HG03196 (cell line): ENCODE results near the gene PFKFB3.
"Not testable (repeated sequence)": the region's sequence is repeated elsewhere in the genome, so short reads cannot be mapped to it uniquely, and the experiment has no call there.

Experiments
- ATAC-seq: cut with Tn5 transposase; IDR thresholded peaks from one replicate; pipeline ENCODE4 v1.9.1; 2021; ENCODE audit not compliant: unreplicated experiment

Gene PFKFB3

GRCh38 chr10:6234371-6234770 lies 31.6 kb downstream of the PFKFB3 start:
- ATAC-seq = no peak

- no peak for ATAC-seq
Measured at GRCh38 chr10:6236349-6237198, 33.8 kb downstream of the PFKFB3 start.

DNA sequence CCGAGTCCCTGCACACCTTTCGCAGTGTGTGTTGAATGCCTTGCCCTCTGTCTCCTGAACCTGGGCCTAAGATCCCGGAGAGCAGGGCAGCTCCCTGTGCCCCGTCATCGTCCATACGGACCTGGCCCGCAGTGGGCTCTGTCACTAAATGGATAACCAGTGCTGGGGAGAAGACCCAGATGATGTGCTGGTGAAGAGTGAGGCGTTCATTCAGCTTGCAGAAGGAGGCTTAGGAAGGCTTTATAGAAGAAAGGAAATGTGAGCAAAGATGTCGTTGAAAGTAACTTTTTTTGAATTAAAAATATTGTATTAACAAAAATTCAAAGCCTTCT lies 34.4 kb downstream of the PFKFB3 start:
- ATAC-seq = no peak

GRCh38 chr10:6238587-6239212 lies 36.0 kb downstream of the PFKFB3 start:
- not testable (repeated sequence) for ATAC-seq

DNA sequence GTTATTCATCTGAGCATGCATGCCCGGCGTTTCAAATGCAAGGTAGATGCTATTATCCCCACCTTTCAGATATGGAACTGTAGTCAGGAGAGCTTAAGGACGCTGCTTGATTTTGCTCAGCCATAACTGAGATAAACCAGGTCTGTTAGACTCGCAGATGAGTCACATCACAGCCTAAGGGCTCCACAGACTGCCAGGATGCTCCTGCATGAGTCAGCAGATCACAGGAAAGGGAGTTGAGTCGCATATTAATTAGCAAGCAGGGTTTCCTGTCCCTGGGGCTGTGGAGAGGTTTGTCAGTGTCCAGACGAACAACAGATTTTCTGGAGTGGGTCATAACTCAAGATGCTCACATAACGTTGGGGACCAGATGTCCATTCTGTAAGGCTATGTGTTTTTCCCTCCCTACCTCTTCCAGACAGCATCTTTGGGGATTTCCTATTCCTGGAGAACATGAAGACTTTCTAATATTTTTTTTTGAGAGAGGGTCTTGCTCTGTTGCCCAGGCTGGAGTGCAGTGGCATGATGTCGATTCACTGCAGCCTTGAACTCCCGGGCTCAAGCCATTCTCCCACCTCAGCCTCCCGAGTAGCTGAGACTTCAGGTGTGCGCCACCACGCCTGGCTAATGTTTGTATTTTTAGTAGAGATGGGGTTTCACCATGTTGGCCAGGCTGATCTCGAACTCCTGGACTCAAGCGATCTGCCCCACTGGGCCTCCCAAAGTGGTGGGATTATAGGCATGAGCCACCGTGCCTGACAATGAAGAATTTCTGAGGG lies 36.7 kb downstream of the PFKFB3 start:
- ATAC-seq = no peak

DNA sequence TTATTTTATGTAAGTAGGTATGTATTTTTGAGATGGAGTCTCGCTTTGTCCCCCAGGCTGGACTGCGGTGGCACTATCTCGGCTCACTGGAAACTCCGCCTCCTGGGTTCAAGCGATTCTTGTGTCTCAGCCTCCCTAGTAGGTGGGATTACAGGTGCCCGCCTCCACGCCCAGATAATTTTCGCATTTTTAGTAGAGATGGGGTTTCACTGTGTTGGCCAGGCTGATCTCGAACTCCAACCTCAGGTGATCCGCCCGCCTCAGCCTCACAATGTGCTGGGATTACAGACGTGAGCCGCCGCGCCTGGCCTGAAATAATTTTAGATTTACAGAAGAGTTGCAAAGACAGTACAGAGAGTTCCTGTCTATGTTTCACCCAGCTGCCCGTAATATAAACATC lies 37.5 kb downstream of the PFKFB3 start:
- ATAC-seq = no peak

DNA sequence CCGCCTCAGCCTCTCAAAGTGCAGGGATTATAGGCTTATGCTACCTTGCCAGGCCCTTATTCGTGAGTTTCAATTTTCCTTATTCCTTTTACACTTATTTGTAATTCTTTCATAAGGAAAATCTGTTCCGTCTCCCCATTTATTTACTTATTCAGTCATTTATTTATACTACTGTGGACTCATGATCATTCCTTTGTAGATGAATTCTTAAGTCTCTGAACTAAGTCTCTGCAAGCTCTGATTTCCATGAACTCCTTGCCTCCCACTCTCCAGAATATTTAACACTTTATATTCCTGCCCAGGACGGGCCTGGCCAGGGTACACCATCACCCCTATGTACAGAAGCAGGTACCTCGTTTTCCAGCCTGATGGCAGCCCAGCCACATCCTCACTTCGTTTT lies 39.4 kb downstream of the PFKFB3 start:
- no peak for ATAC-seq

DNA sequence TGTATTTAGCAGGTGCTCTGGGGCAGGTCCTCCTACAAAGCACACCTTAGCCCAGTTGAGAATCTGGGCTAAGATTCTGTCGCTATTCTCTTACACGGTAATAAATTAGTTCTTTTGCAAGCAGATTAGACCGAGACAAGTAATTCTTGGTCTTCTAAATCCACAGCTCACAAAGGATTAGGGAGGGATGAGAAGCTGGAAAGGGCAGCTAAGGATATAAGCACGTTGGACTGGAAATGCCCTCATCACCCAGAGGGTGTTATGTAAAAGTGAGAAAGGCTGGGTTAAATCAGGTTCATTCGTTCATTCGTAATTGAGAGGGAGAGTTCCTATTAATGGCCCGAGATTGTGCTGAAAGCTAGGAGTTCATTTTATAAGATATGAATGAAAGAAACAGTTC lies 41.8 kb downstream of the PFKFB3 start:
- ATAC-seq = no peak

GRCh38 chr10:6247041-6247712 lies 44.4 kb downstream of the PFKFB3 start:
- no peak for ATAC-seq

DNA sequence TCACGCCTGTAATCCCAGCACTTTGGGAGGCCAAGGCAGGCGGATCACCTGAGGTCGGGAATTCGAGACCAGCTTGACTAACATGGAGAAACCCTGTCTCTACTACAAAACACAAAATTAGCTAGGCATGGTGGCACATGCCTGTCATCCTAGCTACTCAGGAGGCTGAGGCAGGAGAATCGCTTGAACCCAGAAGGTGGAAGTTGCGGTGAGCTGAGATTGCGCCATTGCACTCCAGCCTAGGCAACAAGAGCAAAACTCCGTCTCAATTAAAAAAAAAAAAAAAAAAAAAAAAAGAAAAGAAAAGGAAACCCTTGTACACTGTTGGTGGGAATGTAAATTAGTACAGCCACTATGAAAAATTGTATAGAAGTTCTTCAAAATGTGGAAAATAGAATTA lies 46.2 kb downstream of the PFKFB3 start:
- ATAC-seq = not testable (repeated sequence)

DNA sequence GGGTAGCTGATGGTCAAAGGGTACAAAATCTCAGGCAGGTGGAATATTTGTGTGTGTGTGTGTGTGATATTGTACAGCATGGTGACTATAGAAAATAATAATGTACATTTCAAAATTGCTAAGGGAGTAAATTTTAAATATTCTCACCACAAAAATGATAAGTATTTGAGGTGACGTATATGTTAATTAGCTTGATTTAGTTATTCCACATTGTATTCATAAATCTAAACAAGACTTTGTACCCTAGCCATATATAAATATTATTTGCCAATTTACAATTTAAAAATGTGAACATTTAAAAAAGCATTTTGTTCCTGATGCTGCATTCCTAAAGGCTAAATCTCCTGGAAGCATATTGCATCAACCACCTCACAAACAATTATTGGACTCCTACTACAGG lies 47.0 kb downstream of the PFKFB3 start:
- ATAC-seq = no peak

- no peak for ATAC-seq
Measured at GRCh38 chr10:6250745-6251144, 48.0 kb downstream of the PFKFB3 start.

DNA sequence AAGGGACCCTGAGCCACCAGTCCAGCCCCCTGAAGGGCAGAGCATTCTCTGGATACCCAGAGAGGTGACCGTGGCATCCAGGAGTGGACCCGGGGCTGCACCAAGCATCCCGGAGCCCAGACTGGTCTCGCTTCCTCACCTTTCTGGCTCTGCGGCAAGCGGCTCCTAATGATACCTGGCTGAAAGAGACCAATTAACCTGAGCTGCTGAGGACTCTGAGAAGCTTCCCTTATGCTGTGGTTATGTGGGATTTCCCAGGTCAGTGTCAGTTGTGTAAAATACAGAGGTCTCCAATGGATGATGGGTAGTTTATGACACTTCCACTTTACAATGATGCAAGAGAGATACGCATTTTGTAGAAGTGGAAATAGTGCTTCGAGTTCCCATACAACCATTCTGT lies 51.5 kb downstream of the PFKFB3 start:
- ATAC-seq = no peak

DNA sequence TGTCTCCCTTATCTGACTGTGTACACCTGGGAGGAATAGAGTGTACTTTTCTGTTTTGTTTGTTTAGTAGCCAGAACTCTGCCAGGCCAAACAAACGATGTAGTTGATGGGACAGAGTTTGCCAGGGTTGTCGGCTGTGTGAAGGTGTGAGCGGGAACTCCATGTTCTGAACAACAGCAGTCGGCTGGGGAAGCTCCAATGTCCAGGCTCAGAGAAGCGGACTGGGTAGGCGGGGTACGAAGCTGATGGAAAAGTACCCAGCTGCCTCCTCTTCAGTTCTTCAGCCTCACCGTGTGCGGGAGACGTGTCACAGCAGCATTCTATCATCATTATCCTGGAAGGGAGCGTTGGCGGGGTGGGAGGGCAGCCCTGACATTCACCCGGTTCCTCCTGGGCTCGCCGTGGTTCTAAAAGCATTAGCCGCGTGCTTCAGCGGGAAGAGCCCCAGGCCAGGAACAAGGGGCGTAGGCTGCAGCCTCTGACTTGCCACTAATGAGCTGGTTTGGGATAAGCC lies 52.9 kb downstream of the PFKFB3 start:
- ATAC-seq = no peak

DNA sequence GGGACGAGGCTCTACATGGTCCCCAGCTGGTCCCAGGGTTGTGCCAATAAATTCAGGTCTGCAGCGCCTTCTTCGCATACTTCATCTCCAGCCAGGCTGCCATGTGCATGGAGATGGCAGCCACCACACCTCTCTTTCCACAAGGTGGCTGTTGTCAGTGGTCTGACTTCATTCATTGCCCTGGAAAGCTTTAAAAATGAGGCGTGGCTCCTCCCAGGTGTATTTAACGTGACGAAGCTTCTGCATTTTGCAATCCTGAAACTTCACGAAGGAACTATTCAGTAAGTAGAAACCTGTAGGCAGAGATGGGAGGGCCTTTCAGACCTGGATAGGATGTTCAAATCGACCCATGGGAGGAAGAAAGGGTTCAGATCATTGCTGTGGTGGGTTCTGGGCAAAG lies 53.7 kb downstream of the PFKFB3 start:
- ATAC-seq = no peak

DNA sequence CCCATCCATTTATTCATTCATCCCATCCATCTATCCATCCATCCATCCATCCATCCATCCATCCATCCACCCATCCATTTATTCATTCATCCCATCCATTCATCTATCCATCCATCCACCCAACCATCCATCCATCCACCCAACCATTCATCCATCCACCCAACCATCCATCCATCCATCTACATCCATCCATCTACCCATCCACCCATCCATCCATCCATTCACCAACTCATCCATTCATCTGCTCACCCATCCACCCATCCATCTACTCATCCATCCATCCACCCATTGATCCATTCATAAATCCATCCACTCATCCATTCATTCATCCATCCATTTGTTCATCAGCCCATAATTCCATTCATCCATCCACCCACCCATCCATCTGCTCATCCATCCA lies 56.4 kb downstream of the PFKFB3 start:
- ATAC-seq = no peak

- ATAC-seq = no peak
Measured at GRCh38 chr10:6260843-6261242, 58.1 kb downstream of the PFKFB3 start.

DNA sequence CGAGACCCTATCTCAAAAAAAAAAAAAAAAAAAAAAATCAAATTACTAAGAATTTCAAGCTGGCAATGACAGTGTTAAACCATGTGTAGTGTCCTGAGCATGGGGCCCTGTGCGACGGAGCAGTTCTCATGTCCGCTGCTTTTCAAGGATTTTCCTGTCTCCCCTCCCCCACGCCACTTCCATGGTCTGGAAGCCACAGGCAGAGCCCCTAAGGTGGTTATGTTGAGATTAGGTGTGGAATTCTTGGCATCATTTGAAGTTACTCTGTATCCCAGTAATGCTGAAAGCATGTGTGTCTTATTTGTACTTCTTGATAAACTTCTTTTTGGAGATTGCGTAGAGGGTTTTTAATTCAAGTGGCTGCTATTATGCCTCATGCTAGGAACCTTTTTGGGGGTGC lies 65.2 kb downstream of the PFKFB3 start:
- ATAC-seq = no peak

GRCh38 chr10:6269432-6269831 lies 66.7 kb downstream of the PFKFB3 start:
- no peak for ATAC-seq

DNA sequence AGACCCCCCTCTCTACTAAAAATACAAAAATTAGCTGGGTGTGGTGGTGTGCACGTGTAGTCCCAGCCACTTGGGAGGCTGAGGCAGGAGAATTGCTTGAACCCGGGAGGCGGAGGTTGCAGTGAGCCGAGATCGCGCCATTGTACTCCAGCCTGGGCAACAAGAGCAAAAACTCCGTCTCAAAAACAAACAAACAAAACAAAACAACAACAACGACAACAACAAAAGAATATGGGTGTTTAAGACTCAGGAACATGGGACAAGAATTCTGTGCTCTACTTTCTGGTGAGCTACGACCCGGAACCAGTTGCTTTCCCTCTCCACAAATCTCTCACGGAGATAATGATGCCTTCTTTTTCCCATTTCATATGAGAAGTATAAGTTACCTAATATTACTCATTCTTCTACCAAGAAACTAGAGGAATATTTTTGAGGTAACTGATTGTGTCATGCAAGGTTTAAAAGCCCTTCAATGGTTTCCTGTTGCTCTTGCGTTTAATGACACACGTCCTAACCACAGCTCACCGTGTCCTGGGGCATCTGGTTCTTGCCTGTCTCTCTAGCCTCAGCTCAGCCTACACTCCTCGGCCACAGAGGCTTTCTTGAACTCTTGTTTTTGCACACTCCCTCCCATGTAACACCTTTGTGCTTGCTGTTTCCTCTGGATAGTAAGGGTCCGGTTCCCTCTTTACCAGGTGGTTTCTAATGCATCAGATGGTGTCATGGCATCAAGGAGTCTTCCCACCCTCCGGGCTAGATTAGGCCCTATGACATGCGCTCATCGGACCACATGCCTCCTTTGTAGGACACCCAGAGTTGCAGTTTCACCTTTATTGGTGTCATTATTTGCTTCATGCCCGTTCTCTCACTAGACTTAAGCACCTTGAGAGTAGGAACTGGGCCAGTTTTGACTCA lies 67.5 kb downstream of the PFKFB3 start:
- peak; percentile 69 for ATAC-seq
